Fibroblast of lung (primary cell): ENCODE measurements around the gene PGPEP1. TPM values are rescaled to one million over a fixed set of nuclear protein-coding genes. Genes with fewer than 3 reads are reported as not detected.

Experiments
- DNase-seq, 2 donors: peaks; one replicate each; pipeline versions ENCODE4 v3.0.0 to v3.0.0-alpha.2; 2010; ENCODE audit warnings: low read depth in 2 of 2
- H2AFZ ChIP-seq: 2 replicates; pipeline ENCODE4 v1.5.1; 2012; ENCODE audit warnings: low read length, control low read depth, inconsistent platforms
- H3K27ac ChIP-seq: 2 replicates; pipeline ENCODE4 v1.5.1; 2011; ENCODE audit warnings: low read length, control low read depth; ENCODE audit not compliant: insufficient read depth
- H3K27me3 ChIP-seq: 2 replicates; pipeline ENCODE4 v1.5.1; 2011; ENCODE audit warnings: mild to moderate bottlenecking, low read length; ENCODE audit not compliant: control insufficient read depth, insufficient read depth
- H3K36me3 ChIP-seq: 2 replicates; pipeline ENCODE4 v1.5.1; 2011; ENCODE audit warnings: low read length; ENCODE audit not compliant: control insufficient read depth, insufficient read depth
- H3K4me1 ChIP-seq: 2 replicates; pipeline ENCODE4 v1.5.1; 2011; ENCODE audit warnings: low read length; ENCODE audit not compliant: control insufficient read depth, insufficient read depth; ENCODE audit errors: extremely low read depth
- H3K4me2 ChIP-seq: 2 replicates; pipeline ENCODE4 v1.5.1; 2011; ENCODE audit warnings: low read length, control low read depth; ENCODE audit not compliant: insufficient read depth; ENCODE audit errors: extremely low read depth
- H3K4me3 ChIP-seq, 4 experiments: fragments of 200-600 bp in 1 of 4; sonication (generic) in 1 of 4; replicated peaks in 1 of 4; 2 replicates each; pipeline ENCODE4 v1.5.1; 2011 to 2016; ENCODE audit warnings: low read length in 4 of 4, low read depth in 3 of 4, mild to moderate bottlenecking in 3 of 4, control low read depth in 2 of 4, inconsistent platforms in 1 of 4, mixed read lengths in 1 of 4; ENCODE audit not compliant: insufficient read depth in 1 of 4; ENCODE audit errors: control extremely low read depth in 1 of 4
- H3K79me2 ChIP-seq: 2 replicates; pipeline ENCODE4 v1.5.1; 2012; ENCODE audit warnings: mild to moderate bottlenecking, low read length, inconsistent platforms; ENCODE audit not compliant: control insufficient read depth, insufficient read depth
- H3K9ac ChIP-seq: 2 replicates; pipeline ENCODE4 v1.5.1; 2011; ENCODE audit warnings: mild to moderate bottlenecking, low read length, control low read depth; ENCODE audit not compliant: insufficient read depth
- H3K9me3 ChIP-seq: 2 replicates; pipeline ENCODE4 v1.5.1; 2012; ENCODE audit warnings: low read depth, low read length; ENCODE audit not compliant: control insufficient read depth, insufficient read depth
- H4K20me1 ChIP-seq: 2 replicates; pipeline ENCODE4 v1.5.1; 2011; ENCODE audit warnings: low read length; ENCODE audit not compliant: control insufficient read depth, insufficient read depth; ENCODE audit errors: extremely low read depth
- CTCF ChIP-seq, 2 donors: IDR thresholded peaks in 1 of 2; conservative IDR thresholded peaks in 1 of 2; 1 replicate in 1 of 2; 2 replicates in 1 of 2; pipeline ENCODE4 v1.5.1; 2011 to 2012; ENCODE audit warnings: low read length in 2 of 2, control low read depth in 1 of 2, inconsistent platforms in 1 of 2, low read depth in 1 of 2, mild to moderate bottlenecking in 1 of 2
- EZH2 ChIP-seq: IDR thresholded peaks from 2 replicates; pipeline ENCODE4 v1.5.1; 2012; ENCODE audit warnings: low read length, control low read depth, mild to moderate bottlenecking; ENCODE audit errors: missing control alignments
- polyA plus RNA-seq, 2 donors: library from polyadenylated mRNA; depleted of rRNA in 1 of 2; stranded (reverse) in 1 of 2; unstranded in 1 of 2; fragments of >200 nt; gene quantifications; 2 replicates each; pipeline ENCODE4 v1.2.1, GENCODE V29; 2011 to 2012; ENCODE audit warnings: missing spikeins in 1 of 2
- total RNA-seq: library from RNA; depleted of rRNA; stranded (reverse); fragments of >200 nt; gene quantifications from 2 replicates; pipeline ENCODE4 v1.2.1, GENCODE V29; 2014

The PGPEP1 gene
- total and polyA plus RNA-seq, 2 donors (not counting 1 experiment from before 2014, with no cell fraction given), result 17.0 to 78.8 TPM

DNA sequence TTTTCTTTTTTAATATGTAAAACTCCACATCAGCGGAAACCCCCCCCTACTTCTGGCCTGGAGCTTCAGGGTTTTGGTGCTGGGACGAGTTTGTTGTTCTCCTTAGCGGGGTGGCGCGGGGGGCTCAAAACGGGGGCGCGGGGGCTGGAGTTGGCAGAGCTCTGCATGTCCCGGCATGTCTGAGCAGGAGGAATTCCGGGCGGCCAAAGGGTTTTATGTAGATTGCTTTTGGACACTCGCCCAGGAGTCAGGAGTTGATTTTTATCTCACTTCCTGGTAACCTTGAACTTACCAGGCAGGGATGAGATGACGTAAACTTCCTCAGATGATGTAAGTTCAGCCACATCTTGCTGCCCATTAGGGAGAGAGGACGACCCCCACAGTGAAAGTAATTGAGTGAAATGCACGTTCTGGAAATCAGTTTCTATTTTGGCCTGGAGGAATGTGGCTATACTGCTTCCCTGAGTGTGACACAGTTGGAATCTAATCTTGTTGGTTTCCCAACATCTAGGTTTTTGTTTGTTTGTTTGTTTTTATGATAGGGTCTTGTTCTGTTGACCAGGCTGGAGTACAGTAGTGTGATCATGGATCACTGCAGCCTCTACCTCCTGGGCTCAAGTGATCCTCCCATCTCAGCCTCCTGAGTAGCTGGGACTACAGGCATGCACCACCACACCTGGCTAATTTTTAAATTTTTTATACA, 24.6 kb downstream of the PGPEP1 start:
- no peak overlapping the region for H2AFZ ChIP-seq
- no peaks in the 10 kb centered on the region for H3K79me2 ChIP-seq
- H3K4me2 ChIP-seq, result peak overlapping the region; percentile 21
- no peak overlapping the region for H3K4me3 ChIP-seq
- peak overlapping the region; percentile 99 for H3K27ac ChIP-seq
- no peaks in the 10 kb centered on the region for H3K36me3 ChIP-seq
- peaks cover 12% of the 10 kb centered on the region for H3K4me1 ChIP-seq
- no peaks in the 10 kb centered on the region for H3K27me3 ChIP-seq
- peak; percentile 100 for DNase-seq
- H3K9ac ChIP-seq, result peak overlapping the region; percentile 72
- no peaks in the 10 kb centered on the region for H3K9me3 ChIP-seq
- TF ChIP-seq EZH2 (no peak), CTCF (conservative IDR thresholded peaks at IDR 0.05 in 1 of 2, IDR thresholded peaks at IDR 0.05 in 1 of 2; ENCODE audit: low read depth in 1 of 2, low read length in 2 of 2) (no peak)
- no peaks in the 10 kb centered on the region for H4K20me1 ChIP-seq

- TF ChIP-seq EZH2 (no peak), CTCF (conservative IDR thresholded peaks at IDR 0.05 in 1 of 2, IDR thresholded peaks at IDR 0.05 in 1 of 2; ENCODE audit: low read depth in 1 of 2, low read length in 2 of 2) (no peak)
- Histone ChIP-seq H4K20me1 (no peaks in the 10 kb centered on the region), H3K9ac (no peak overlapping the region), H3K36me3 (no peaks in the 10 kb centered on the region), H3K79me2 (no peaks in the 10 kb centered on the region), H3K4me2 (no peak overlapping the region), H3K4me3 (no peak overlapping the region), H2AFZ (no peak overlapping the region), H3K9me3 (no peaks in the 10 kb centered on the region), H3K27ac (peak overlapping the region; percentile 99), H3K27me3 (no peaks in the 10 kb centered on the region), H3K4me1 (peaks cover 12% of the 10 kb centered on the region)
- no peak for DNase-seq
Observed at GRCh38 chr19:18366021-18366435, 25.6 kb downstream of the PGPEP1 start.

DNA sequence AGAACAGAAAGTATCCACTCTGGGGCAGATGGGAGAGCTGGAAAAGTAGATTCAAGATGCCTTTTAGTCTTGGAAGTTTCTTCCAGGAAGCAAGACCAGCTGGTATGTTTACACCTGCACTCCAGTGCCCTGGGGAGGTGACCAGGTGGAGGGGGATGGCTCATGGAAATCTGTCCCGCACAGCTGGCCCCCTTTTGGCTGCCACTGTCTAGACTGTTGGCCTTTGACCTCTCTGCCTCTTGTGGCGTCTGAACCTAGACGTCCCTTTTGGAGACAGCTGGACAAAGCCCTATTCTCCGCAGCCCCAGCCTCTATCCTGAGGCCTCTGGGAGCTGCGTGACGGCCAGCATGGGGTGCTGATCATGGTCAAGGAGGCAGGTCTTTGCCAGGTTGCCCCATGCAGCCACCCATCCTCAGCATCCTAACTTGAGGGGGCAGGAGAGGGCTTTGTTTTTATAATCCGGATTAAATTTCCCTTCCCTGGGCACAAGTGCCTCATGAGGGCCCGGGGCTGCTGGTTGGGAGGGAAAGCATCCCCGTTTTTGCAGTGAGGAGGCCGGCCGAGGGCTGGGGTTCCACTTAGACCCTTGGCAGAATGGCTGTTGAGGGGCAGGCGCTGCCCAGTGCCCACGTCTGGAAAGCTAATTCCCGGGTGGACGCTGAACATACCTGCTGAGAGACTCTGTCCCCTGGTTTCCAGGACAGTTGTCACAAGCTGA, 28.3 kb downstream of the PGPEP1 start:
- DNase-seq, result no peak
- Histone ChIP-seq H3K9me3 (no peaks in the 10 kb centered on the region), H3K36me3 (no peaks in the 10 kb centered on the region), H4K20me1 (no peaks in the 10 kb centered on the region), H3K4me1 (peaks cover 15% of the 10 kb centered on the region), H3K4me3 (no peak overlapping the region), H3K27me3 (no peaks in the 10 kb centered on the region), H3K79me2 (no peaks in the 10 kb centered on the region), H3K4me2 (no peak overlapping the region), H3K27ac (no peak overlapping the region), H2AFZ (no peak overlapping the region), H3K9ac (no peak overlapping the region)
- TF ChIP-seq CTCF (conservative IDR thresholded peaks at IDR 0.05 in 1 of 2, IDR thresholded peaks at IDR 0.05 in 1 of 2; ENCODE audit: low read depth in 1 of 2, low read length in 2 of 2) (no peak), EZH2 (no peak)
